SJSA1 (cell line): Measurements from ENCODE around the gene KIF14. TPM values are rescaled to one million over a fixed set of nuclear protein-coding genes. Genes with fewer than 3 reads are reported as not detected.
"Not testable (repeated sequence)": the region's sequence is repeated elsewhere in the genome, so short reads cannot be mapped to it uniquely, and the experiment has no call there.

Experiments used
- DNase-seq, 2 experiments: peaks; one replicate each; pipeline ENCODE4 v3.0.0-alpha.2; 2015 to 2020; ENCODE audit warnings: low spot score in 2 of 2, low read depth in 1 of 2
- H3K27ac ChIP-seq: fragments of 250-450 bp; sonication (Bioruptor Pico); 2 replicates; pipeline ENCODE4 v1.5.1; 2020; ENCODE audit warnings: mild to moderate bottlenecking, moderate library complexity
- H3K27me3 ChIP-seq: fragments of 250-450 bp; sonication (Bioruptor Pico); replicated peaks from 2 replicates; pipeline ENCODE4 v1.5.1; 2020; ENCODE audit warnings: mild to moderate bottlenecking, moderate library complexity
- H3K36me3 ChIP-seq: fragments of 250-450 bp; sonication (Bioruptor Pico); 2 replicates; pipeline ENCODE4 v1.5.1; 2020; ENCODE audit warnings: mild to moderate bottlenecking
- H3K4me1 ChIP-seq: fragments of 250-450 bp; sonication (Bioruptor Pico); replicated peaks from 2 replicates; pipeline ENCODE4 v1.6.1; 2021; ENCODE audit warnings: mild to moderate bottlenecking
- H3K4me3 ChIP-seq: fragments of 250-450 bp; sonication (Bioruptor Pico); 2 replicates; pipeline ENCODE4 v1.5.1; 2020; ENCODE audit warnings: mild to moderate bottlenecking
- H3K9me3 ChIP-seq: fragments of 250-450 bp; sonication (Bioruptor Pico); replicated peaks from 2 replicates; pipeline ENCODE4 v1.5.1; 2020; ENCODE audit warnings: mild to moderate bottlenecking
- total RNA-seq: library from RNA; depleted of rRNA; stranded (reverse); fragments of >200 nt; shearing (Covaris generic); gene quantifications from 2 replicates; pipeline ENCODE4 v1.2.3, GENCODE V29; 2014

The KIF14 gene
- total RNA-seq, 1 experiment from 2014 or later = 27.8 TPM

- no peaks in the 10 kb centered on the region for H3K4me1 ChIP-seq
- no peak overlapping the region for H3K4me3 ChIP-seq
- no peak overlapping the region for H3K27ac ChIP-seq
- no peaks in the 10 kb centered on the region for H3K27me3 ChIP-seq
- H3K36me3 ChIP-seq = peaks cover 2% of the 10 kb centered on the region
- no peak for DNase-seq
- no peaks in the 10 kb centered on the region for H3K9me3 ChIP-seq
Measured at GRCh38 chr1:200625381-200625824, 4.9 kb upstream of the KIF14 start.

GRCh38 chr1:200624679-200625335, 4.3 kb upstream of the KIF14 start:
- no peak overlapping the region for H3K4me3 ChIP-seq
- H3K4me1 ChIP-seq = no peaks in the 10 kb centered on the region
- no peak overlapping the region for H3K27ac ChIP-seq
- no peak for DNase-seq
- H3K36me3 ChIP-seq = peaks cover 4% of the 10 kb centered on the region
- H3K9me3 ChIP-seq = no peaks in the 10 kb centered on the region
- H3K27me3 ChIP-seq = no peaks in the 10 kb centered on the region

GRCh38 chr1:200619894-200620272, 668 bp downstream of the KIF14 start:
- peak overlapping the region; percentile 100 for H3K27ac ChIP-seq
- peak in 1 of 2 experiments; percentile 18 for DNase-seq
- H3K4me3 ChIP-seq = peak overlapping the region; percentile 79
- H3K36me3 ChIP-seq = peaks cover 41% of the 10 kb centered on the region
- H3K4me1 ChIP-seq = peaks cover 4% of the 10 kb centered on the region; the same call in 1 of the 2 replicates
- no peaks in the 10 kb centered on the region for H3K9me3 ChIP-seq
- H3K27me3 ChIP-seq = no peaks in the 10 kb centered on the region

- Histone ChIP-seq H3K27ac (no peak overlapping the region), H3K9me3 (no peaks in the 10 kb centered on the region), H3K36me3 (peaks cover 83% of the 10 kb centered on the region), H3K27me3 (no peaks in the 10 kb centered on the region), H3K4me1 (no peaks in the 10 kb centered on the region), H3K4me3 (no peak overlapping the region)
- DNase-seq = no peak
Measured at GRCh38 chr1:200610846-200611245, 9.7 kb downstream of the KIF14 start.

- Histone ChIP-seq H3K4me1 (no peaks in the 10 kb centered on the region), H3K4me3 (no peak overlapping the region), H3K9me3 (no peaks in the 10 kb centered on the region), H3K36me3 (peaks cover 80% of the 10 kb centered on the region), H3K27me3 (no peaks in the 10 kb centered on the region), H3K27ac (no peak overlapping the region)
- DNase-seq = no peak
Measured at GRCh38 chr1:200602632-200603031, 17.9 kb downstream of the KIF14 start.

GRCh38 chr1:200590001-200590400, 30.6 kb downstream of the KIF14 start:
- Histone ChIP-seq H3K27ac (no peak overlapping the region), H3K27me3 (no peaks in the 10 kb centered on the region), H3K4me1 (no peaks in the 10 kb centered on the region), H3K4me3 (no peak overlapping the region), H3K9me3 (no peaks in the 10 kb centered on the region), H3K36me3 (peaks cover 70% of the 10 kb centered on the region)
- DNase-seq = no peak

GRCh38 chr1:200588698-200589097, 31.9 kb downstream of the KIF14 start:
- Histone ChIP-seq H3K9me3 (no peaks in the 10 kb centered on the region), H3K36me3 (peaks cover 72% of the 10 kb centered on the region), H3K4me1 (no peaks in the 10 kb centered on the region), H3K27ac (no peak overlapping the region), H3K4me3 (no peak overlapping the region), H3K27me3 (no peaks in the 10 kb centered on the region)
- no peak for DNase-seq

GRCh38 chr1:200564319-200564718, 56.2 kb downstream of the KIF14 start:
- Histone ChIP-seq H3K27ac (no peak overlapping the region), H3K36me3 (peaks cover 60% of the 10 kb centered on the region), H3K27me3 (no peaks in the 10 kb centered on the region), H3K4me1 (no peaks in the 10 kb centered on the region), H3K9me3 (no peaks in the 10 kb centered on the region), H3K4me3 (no peak overlapping the region)
- DNase-seq = no peak

GRCh38 chr1:200561856-200562214, 58.7 kb downstream of the KIF14 start:
- H3K4me1 ChIP-seq = no peaks in the 10 kb centered on the region
- H3K27ac ChIP-seq = no peak overlapping the region
- H3K36me3 ChIP-seq = peaks cover 66% of the 10 kb centered on the region
- H3K9me3 ChIP-seq = no peaks in the 10 kb centered on the region
- no peaks in the 10 kb centered on the region for H3K27me3 ChIP-seq
- no peak for DNase-seq
- no peak overlapping the region for H3K4me3 ChIP-seq

- Histone ChIP-seq H3K4me1 (no peaks in the 10 kb centered on the region), H3K27me3 (no peaks in the 10 kb centered on the region), H3K27ac (no peak overlapping the region), H3K36me3 (peaks cover 52% of the 10 kb centered on the region), H3K9me3 (no peaks in the 10 kb centered on the region), H3K4me3 (no peak overlapping the region)
- DNase-seq = peak in 1 of 2 experiments; percentile 40
Measured at GRCh38 chr1:200558866-200559459, 61.6 kb downstream of the KIF14 start.

- H3K36me3 ChIP-seq = peaks cover 51% of the 10 kb centered on the region
- H3K9me3 ChIP-seq = no peaks in the 10 kb centered on the region
- no peaks in the 10 kb centered on the region for H3K4me1 ChIP-seq
- H3K27ac ChIP-seq = no peak overlapping the region
- no peak for DNase-seq
- H3K27me3 ChIP-seq = no peaks in the 10 kb centered on the region
- H3K4me3 ChIP-seq = no peak overlapping the region
Measured at GRCh38 chr1:200556002-200556401, 64.5 kb downstream of the KIF14 start.

- H3K9me3 ChIP-seq, H3K4me3 ChIP-seq, DNase-seq, H3K27me3 ChIP-seq, H3K4me1 ChIP-seq, H3K27ac ChIP-seq: not testable (repeated sequence)
- peaks cover 28% of the 10 kb centered on the region for H3K36me3 ChIP-seq
Measured at GRCh38 chr1:200552737-200553136, 67.8 kb downstream of the KIF14 start.

- H3K27ac ChIP-seq = no peak overlapping the region
- peaks cover 16% of the 10 kb centered on the region for H3K36me3 ChIP-seq
- H3K27me3 ChIP-seq = no peaks in the 10 kb centered on the region; the same call in 1 of the 2 replicates
- H3K9me3 ChIP-seq = no peaks in the 10 kb centered on the region
- no peaks in the 10 kb centered on the region for H3K4me1 ChIP-seq
- no peak overlapping the region for H3K4me3 ChIP-seq
- no peak for DNase-seq
Measured at GRCh38 chr1:200550367-200550766, 70.2 kb downstream of the KIF14 start.

- H3K9me3 ChIP-seq = no peaks in the 10 kb centered on the region
- no peaks in the 10 kb centered on the region for H3K4me1 ChIP-seq
- no peak overlapping the region for H3K4me3 ChIP-seq
- DNase-seq = no peak
- no peaks in the 10 kb centered on the region; the same call in 1 of the 2 replicates for H3K27me3 ChIP-seq
- H3K36me3 ChIP-seq = peaks cover 4% of the 10 kb centered on the region
- H3K27ac ChIP-seq = no peak overlapping the region
Measured at GRCh38 chr1:200547386-200547785, 73.2 kb downstream of the KIF14 start.
